HEK293 (cell line): ENCODE data around the gene HNRNPK.

ENCODE experiments used
- OSR2 ChIP-seq: fragments of 450-650 bp; formaldehyde crosslinking; IDR thresholded peaks from 2 replicates; pipeline ENCODE4 v1.5.1; 2016; ENCODE audit warnings: missing biosample characterization, missing genetic modification characterization
- YY1 ChIP-seq: fragments of 450-650 bp; formaldehyde crosslinking; IDR thresholded peaks from 2 replicates; pipeline ENCODE4 v1.5.1; 2018; ENCODE audit warnings: missing biosample characterization, missing genetic modification characterization
- ZNF121 ChIP-seq: fragments of 450-650 bp; formaldehyde crosslinking; IDR thresholded peaks from 2 replicates; pipeline ENCODE4 v1.5.1; 2016; ENCODE audit warnings: missing biosample characterization, missing genetic modification characterization
- ZNF174 ChIP-seq: fragments of 450-650 bp; formaldehyde crosslinking; IDR thresholded peaks from 2 replicates; pipeline ENCODE4 v1.5.0; 2017; ENCODE audit warnings: missing biosample characterization, mild to moderate bottlenecking, missing genetic modification characterization
- ZNF214 ChIP-seq: fragments of 450-650 bp; formaldehyde crosslinking; IDR thresholded peaks from 2 replicates; pipeline ENCODE4 v1.5.1; 2017; ENCODE audit warnings: missing biosample characterization, mild to moderate bottlenecking, missing genetic modification characterization, borderline replicate concordance
- ZNF366 ChIP-seq: fragments of 450-650 bp; formaldehyde crosslinking; conservative IDR thresholded peaks from 2 replicates; pipeline ENCODE4 v1.5.1; 2016; ENCODE audit warnings: missing biosample characterization, missing genetic modification characterization
- ZNF530 ChIP-seq: fragments of 450-650 bp; formaldehyde crosslinking; IDR thresholded peaks from 2 replicates; pipeline ENCODE4 v1.5.1; 2016; ENCODE audit warnings: low read depth, missing biosample characterization, missing genetic modification characterization
- ZNF654 ChIP-seq: fragments of 450-650 bp; formaldehyde crosslinking; IDR thresholded peaks from 2 replicates; pipeline ENCODE4 v1.5.1; 2016; ENCODE audit warnings: low read depth, missing biosample characterization, missing genetic modification characterization
- ZNF747 ChIP-seq: fragments of 450-650 bp; formaldehyde crosslinking; IDR thresholded peaks from 2 replicates; pipeline ENCODE4 v1.5.1; 2016; ENCODE audit warnings: missing biosample characterization, missing genetic modification characterization
- ZXDB ChIP-seq: fragments of 450-650 bp; formaldehyde crosslinking; IDR thresholded peaks from 2 replicates; pipeline ENCODE4 v1.5.1; 2016; ENCODE audit warnings: missing biosample characterization, missing genetic modification characterization
- TF ChIP-seq, protein P1 (sequence below): fragments of 450-650 bp; formaldehyde crosslinking; IDR thresholded peaks from 2 replicates; pipeline ENCODE4 v1.5.1; 2016; ENCODE audit warnings: missing biosample characterization, missing genetic modification characterization
- TF ChIP-seq, protein P2 (sequence below): fragments of 450-650 bp; formaldehyde crosslinking; IDR thresholded peaks from 2 replicates; pipeline ENCODE4 v1.5.1; 2016; ENCODE audit warnings: missing biosample characterization, missing genetic modification characterization, low read depth
- TF ChIP-seq, protein P3 (sequence below): fragments of 450-650 bp; formaldehyde crosslinking; IDR thresholded peaks from 2 replicates; pipeline ENCODE4 v1.5.1; 2016; ENCODE audit warnings: missing biosample characterization, missing genetic modification characterization

- no peak for TF ChIP-seq ZNF174
- no peak for TF ChIP-seq ZNF530
- TF ChIP-seq, protein P1, sequence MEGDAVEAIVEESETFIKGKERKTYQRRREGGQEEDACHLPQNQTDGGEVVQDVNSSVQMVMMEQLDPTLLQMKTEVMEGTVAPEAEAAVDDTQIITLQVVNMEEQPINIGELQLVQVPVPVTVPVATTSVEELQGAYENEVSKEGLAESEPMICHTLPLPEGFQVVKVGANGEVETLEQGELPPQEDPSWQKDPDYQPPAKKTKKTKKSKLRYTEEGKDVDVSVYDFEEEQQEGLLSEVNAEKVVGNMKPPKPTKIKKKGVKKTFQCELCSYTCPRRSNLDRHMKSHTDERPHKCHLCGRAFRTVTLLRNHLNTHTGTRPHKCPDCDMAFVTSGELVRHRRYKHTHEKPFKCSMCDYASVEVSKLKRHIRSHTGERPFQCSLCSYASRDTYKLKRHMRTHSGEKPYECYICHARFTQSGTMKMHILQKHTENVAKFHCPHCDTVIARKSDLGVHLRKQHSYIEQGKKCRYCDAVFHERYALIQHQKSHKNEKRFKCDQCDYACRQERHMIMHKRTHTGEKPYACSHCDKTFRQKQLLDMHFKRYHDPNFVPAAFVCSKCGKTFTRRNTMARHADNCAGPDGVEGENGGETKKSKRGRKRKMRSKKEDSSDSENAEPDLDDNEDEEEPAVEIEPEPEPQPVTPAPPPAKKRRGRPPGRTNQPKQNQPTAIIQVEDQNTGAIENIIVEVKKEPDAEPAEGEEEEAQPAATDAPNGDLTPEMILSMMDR = no peak
- TF ChIP-seq ZNF121 = no peak
- peak; percentile 23; the same call in 1 of the 2 replicates for TF ChIP-seq YY1
- TF ChIP-seq, protein P2, sequence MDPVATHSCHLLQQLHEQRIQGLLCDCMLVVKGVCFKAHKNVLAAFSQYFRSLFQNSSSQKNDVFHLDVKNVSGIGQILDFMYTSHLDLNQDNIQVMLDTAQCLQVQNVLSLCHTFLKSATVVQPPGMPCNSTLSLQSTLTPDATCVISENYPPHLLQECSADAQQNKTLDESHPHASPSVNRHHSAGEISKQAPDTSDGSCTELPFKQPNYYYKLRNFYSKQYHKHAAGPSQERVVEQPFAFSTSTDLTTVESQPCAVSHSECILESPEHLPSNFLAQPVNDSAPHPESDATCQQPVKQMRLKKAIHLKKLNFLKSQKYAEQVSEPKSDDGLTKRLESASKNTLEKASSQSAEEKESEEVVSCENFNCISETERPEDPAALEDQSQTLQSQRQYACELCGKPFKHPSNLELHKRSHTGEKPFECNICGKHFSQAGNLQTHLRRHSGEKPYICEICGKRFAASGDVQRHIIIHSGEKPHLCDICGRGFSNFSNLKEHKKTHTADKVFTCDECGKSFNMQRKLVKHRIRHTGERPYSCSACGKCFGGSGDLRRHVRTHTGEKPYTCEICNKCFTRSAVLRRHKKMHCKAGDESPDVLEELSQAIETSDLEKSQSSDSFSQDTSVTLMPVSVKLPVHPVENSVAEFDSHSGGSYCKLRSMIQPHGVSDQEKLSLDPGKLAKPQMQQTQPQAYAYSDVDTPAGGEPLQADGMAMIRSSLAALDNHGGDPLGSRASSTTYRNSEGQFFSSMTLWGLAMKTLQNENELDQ (tag by site-specific recombination) = no peak
- TF ChIP-seq ZNF366 (tag by site-specific recombination) = no peak
- peak; percentile 92 for TF ChIP-seq ZXDB (tag by site-specific recombination)
- TF ChIP-seq ZNF654 (tag by site-specific recombination) = no peak
- TF ChIP-seq, protein P3, sequence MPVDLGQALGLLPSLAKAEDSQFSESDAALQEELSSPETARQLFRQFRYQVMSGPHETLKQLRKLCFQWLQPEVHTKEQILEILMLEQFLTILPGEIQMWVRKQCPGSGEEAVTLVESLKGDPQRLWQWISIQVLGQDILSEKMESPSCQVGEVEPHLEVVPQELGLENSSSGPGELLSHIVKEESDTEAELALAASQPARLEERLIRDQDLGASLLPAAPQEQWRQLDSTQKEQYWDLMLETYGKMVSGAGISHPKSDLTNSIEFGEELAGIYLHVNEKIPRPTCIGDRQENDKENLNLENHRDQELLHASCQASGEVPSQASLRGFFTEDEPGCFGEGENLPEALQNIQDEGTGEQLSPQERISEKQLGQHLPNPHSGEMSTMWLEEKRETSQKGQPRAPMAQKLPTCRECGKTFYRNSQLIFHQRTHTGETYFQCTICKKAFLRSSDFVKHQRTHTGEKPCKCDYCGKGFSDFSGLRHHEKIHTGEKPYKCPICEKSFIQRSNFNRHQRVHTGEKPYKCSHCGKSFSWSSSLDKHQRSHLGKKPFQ (tag by site-specific recombination) = no peak
- no peak for TF ChIP-seq ZNF214 (tag by site-specific recombination)
- TF ChIP-seq ZNF747 (tag by site-specific recombination) = no peak
- no peak for TF ChIP-seq OSR2 (tag by site-specific recombination)
These were observed 23.4 kb downstream of the HNRNPK start for GRCh38 chr9:83956436-83957247.
